HepG2 (cell line): ENCODE measurements around the gene MORN1. TPM values are rescaled to one million over a fixed set of nuclear protein-coding genes. Genes with fewer than 3 reads are reported as not detected.

Experiments used
- ATAD3A ChIP-seq: sonication (generic); formaldehyde crosslinking; IDR thresholded peaks from 2 replicates; pipeline ENCODE4 v1.4.0; 2020; ENCODE audit warnings: missing genetic modification reagents
- DPF2 ChIP-seq: sonication (generic); formaldehyde crosslinking; IDR thresholded peaks from 2 replicates; pipeline ENCODE4 v1.4.0; 2020; ENCODE audit warnings: mild to moderate bottlenecking, low read depth, missing genetic modification reagents, borderline replicate concordance
- ELF3 ChIP-seq: IDR thresholded peaks from 2 replicates; pipeline ENCODE4 v1.6.1; 2016; ENCODE audit warnings: missing genetic modification reagents, missing compliant biosample characterization
- NFATC3 ChIP-seq: sonication (generic); formaldehyde crosslinking; IDR thresholded peaks from 2 replicates; pipeline ENCODE4 v1.5.1; 2020; ENCODE audit warnings: mild to moderate bottlenecking, missing genetic modification reagents
- NR2C2 ChIP-seq: sonication (generic); formaldehyde crosslinking; IDR thresholded peaks from 2 replicates; pipeline ENCODE4 v1.4.0; 2020; ENCODE audit warnings: missing genetic modification reagents, mild to moderate bottlenecking, moderate library complexity, borderline replicate concordance
- PAWR ChIP-seq: sonication (generic); formaldehyde crosslinking; IDR thresholded peaks from 2 replicates; pipeline ENCODE4 v1.4.0; 2020; ENCODE audit warnings: missing genetic modification reagents, mild to moderate bottlenecking, borderline replicate concordance
- SNRNP70 ChIP-seq: fragments of 200-400 bp; formaldehyde crosslinking; IDR thresholded peaks from 2 replicates; pipeline ENCODE4 v1.6.1; 2017; ENCODE audit warnings: mild to moderate bottlenecking, low read depth, low read length, moderate library complexity
- SRSF1 ChIP-seq: fragments of 200-400 bp; formaldehyde crosslinking; optimal IDR thresholded peaks from 2 replicates; pipeline ENCODE3; 2017; ENCODE audit warnings: mild to moderate bottlenecking, low read depth, low read length, moderate library complexity
- STAG1 ChIP-seq: sonication (generic); formaldehyde crosslinking; IDR thresholded peaks from 2 replicates; pipeline ENCODE4 v1.4.0; 2020; ENCODE audit warnings: missing genetic modification reagents
- THYN1 ChIP-seq: sonication (generic); formaldehyde crosslinking; IDR thresholded peaks from 2 replicates; pipeline ENCODE4 v1.8.1; 2023; ENCODE audit warnings: low read depth, mild to moderate bottlenecking, moderate library complexity, missing genetic modification reagents, borderline replicate concordance
- U2AF1 ChIP-seq: fragments of 200-400 bp; formaldehyde crosslinking; optimal IDR thresholded peaks from 2 replicates; pipeline ENCODE3; 2017; ENCODE audit warnings: mild to moderate bottlenecking, low read depth, low read length
- ZBTB46 ChIP-seq: sonication (generic); formaldehyde crosslinking; IDR thresholded peaks from 2 replicates; pipeline ENCODE4 v1.4.0; 2020; ENCODE audit warnings: mild to moderate bottlenecking, missing genetic modification reagents, borderline replicate concordance
- ZFY ChIP-seq: sonication (generic); formaldehyde crosslinking; IDR thresholded peaks from 2 replicates; pipeline ENCODE4 v1.4.0; 2020; ENCODE audit warnings: missing genetic modification reagents
- ZMYM3 ChIP-seq: sonication (generic); formaldehyde crosslinking; IDR thresholded peaks from 2 replicates; pipeline ENCODE4 v1.5.1; 2020; ENCODE audit warnings: mild to moderate bottlenecking, missing genetic modification reagents
- ZNF501 ChIP-seq: sonication (generic); formaldehyde crosslinking; IDR thresholded peaks from 2 replicates; pipeline ENCODE4 v1.5.1; 2020; ENCODE audit warnings: mild to moderate bottlenecking, moderate library complexity, missing genetic modification reagents
- ZNF543 ChIP-seq: sonication (generic); formaldehyde crosslinking; IDR thresholded peaks from 2 replicates; pipeline ENCODE4 v1.4.0; 2020; ENCODE audit warnings: mild to moderate bottlenecking, missing genetic modification reagents
- ZNF720 ChIP-seq: sonication (generic); formaldehyde crosslinking; IDR thresholded peaks from 2 replicates; pipeline ENCODE4 v1.4.0; 2020; ENCODE audit warnings: missing genetic modification reagents
- ZSCAN31 ChIP-seq: sonication (generic); formaldehyde crosslinking; IDR thresholded peaks from 2 replicates; pipeline ENCODE4 v1.5.0; 2020; ENCODE audit warnings: low read depth, mild to moderate bottlenecking, missing genetic modification reagents
- polyA plus RNA-seq, 8 experiments: library from polyadenylated mRNA; depleted of rRNA in 3 of 8; stranded (reverse) in 7 of 8; unstranded in 1 of 8; fragments of >200 nt; fragmentation: Illumina TruSeq in 4 of 8; extraction: Trizol in 4 of 8; gene quantifications; 2 replicates each; pipeline versions ENCODE4 v1.2.1 to v1.2.3, GENCODE V29; 2011 to 2016; ENCODE audit warnings: low read depth in 4 of 8, missing spikeins in 1 of 8, mixed read lengths in 1 of 8; ENCODE audit not compliant: insufficient read depth in 1 of 8
- total RNA-seq, 5 experiments: library from RNA; depleted of rRNA; stranded (reverse); fragments of >200 nt; fragmentation: Illumina TruSeq; extraction: Trizol; gene quantifications; 2 replicates each; pipeline ENCODE4 v1.2.3, GENCODE V29; 2016; ENCODE audit warnings: low read depth in 1 of 5
- TF ChIP-seq, protein P1 (sequence below): sonication (generic); formaldehyde crosslinking; IDR thresholded peaks from 2 replicates; pipeline ENCODE4 v1.4.0; 2020; ENCODE audit warnings: missing genetic modification reagents, borderline replicate concordance
- TF ChIP-seq, protein P2 (sequence below): sonication (generic); formaldehyde crosslinking; IDR thresholded peaks from 2 replicates; pipeline ENCODE4 v1.4.0; 2020; ENCODE audit warnings: missing genetic modification reagents
- TF ChIP-seq, protein P3 (sequence below): sonication (generic); formaldehyde crosslinking; IDR thresholded peaks from 2 replicates; pipeline ENCODE4 v1.4.0; 2020; ENCODE audit warnings: missing genetic modification reagents

MORN1 gene
- total and polyA plus RNA-seq, 2 of the 13 experiments (the other 11 are each of a cell fraction or from before 2014, with no cell fraction given) = 3.1 to 6.5 TPM

DNA sequence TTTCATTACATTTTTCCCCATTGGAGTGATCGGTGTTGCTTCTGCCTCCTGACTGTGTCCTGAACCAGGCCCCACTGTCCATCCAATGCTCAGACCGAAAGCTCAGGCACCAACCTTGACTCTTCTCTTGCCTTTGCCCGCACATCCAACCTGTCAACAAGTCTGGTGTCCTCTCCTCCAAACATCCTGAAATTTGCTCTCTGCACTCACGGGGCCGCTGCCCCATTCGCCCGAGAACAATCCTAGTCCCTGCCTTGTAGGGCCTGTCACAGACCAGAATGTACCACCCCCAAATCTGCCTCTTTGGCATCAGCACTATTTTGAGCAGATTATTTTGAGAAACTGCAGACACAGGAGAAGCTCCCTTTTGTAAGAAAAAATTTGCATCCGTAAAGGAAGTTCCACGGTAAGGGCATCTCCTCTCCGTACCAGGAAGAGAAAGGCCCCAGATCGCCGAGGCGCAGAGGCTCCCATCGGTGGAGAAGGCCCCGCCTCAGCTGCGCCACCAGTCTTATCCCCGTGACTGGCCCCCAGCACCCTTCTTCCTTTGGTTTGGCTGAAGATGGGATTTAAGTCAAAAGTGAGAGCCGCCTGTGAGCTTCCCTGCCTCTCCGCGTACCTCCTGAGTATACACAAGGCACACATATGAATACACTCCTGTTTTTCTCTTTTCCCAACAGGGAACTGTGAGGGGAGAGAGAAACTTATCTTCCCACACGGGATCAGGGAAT, 7.1 kb downstream of the MORN1 start (continued):
- TF ChIP-seq, protein P1, sequence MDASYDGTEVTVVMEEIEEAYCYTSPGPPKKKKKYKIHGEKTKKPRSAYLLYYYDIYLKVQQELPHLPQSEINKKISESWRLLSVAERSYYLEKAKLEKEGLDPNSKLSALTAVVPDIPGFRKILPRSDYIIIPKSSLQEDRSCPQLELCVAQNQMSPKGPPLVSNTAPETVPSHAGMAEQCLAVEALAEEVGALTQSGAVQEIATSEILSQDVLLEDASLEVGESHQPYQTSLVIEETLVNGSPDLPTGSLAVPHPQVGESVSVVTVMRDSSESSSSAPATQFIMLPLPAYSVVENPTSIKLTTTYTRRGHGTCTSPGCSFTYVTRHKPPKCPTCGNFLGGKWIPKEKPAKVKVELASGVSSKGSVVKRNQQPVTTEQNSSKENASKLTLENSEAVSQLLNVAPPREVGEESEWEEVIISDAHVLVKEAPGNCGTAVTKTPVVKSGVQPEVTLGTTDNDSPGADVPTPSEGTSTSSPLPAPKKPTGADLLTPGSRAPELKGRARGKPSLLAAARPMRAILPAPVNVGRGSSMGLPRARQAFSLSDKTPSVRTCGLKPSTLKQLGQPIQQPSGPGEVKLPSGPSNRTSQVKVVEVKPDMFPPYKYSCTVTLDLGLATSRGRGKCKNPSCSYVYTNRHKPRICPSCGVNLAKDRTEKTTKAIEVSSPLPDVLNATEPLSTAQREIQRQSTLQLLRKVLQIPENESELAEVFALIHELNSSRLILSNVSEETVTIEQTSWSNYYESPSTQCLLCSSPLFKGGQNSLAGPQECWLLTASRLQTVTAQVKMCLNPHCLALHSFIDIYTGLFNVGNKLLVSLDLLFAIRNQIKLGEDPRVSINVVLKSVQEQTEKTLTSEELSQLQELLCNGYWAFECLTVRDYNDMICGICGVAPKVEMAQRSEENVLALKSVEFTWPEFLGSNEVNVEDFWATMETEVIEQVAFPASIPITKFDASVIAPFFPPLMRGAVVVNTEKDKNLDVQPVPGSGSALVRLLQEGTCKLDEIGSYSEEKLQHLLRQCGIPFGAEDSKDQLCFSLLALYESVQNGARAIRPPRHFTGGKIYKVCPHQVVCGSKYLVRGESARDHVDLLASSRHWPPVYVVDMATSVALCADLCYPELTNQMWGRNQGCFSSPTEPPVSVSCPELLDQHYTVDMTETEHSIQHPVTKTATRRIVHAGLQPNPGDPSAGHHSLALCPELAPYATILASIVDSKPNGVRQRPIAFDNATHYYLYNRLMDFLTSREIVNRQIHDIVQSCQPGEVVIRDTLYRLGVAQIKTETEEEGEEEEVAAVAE (CRISPR knock-in tag) = no peak
- TF ChIP-seq ZNF720 (CRISPR knock-in tag) (no peak), ZBTB46 (CRISPR knock-in tag) (no peak), NR2C2 (CRISPR knock-in tag) (no peak), NFATC3 (CRISPR knock-in tag) (no peak), THYN1 (no peak), SRSF1 (no peak), U2AF1 (no peak), STAG1 (peak; percentile 30), PAWR (CRISPR knock-in tag) (no peak), DPF2 (CRISPR knock-in tag) (peak; percentile 43; the same call in 1 of the 2 replicates), ZNF543 (no peak), ZFY (CRISPR knock-in tag) (peak; percentile 38; the same call in 1 of the 2 replicates), ELF3 (no peak), ZNF501 (CRISPR knock-in tag) (no peak), ATAD3A (CRISPR knock-in tag) (no peak), ZMYM3 (peak; percentile 57; the same call in 1 of the 2 replicates), ZSCAN31 (CRISPR knock-in tag) (no peak), SNRNP70 (no peak)
- TF ChIP-seq, protein P2, sequence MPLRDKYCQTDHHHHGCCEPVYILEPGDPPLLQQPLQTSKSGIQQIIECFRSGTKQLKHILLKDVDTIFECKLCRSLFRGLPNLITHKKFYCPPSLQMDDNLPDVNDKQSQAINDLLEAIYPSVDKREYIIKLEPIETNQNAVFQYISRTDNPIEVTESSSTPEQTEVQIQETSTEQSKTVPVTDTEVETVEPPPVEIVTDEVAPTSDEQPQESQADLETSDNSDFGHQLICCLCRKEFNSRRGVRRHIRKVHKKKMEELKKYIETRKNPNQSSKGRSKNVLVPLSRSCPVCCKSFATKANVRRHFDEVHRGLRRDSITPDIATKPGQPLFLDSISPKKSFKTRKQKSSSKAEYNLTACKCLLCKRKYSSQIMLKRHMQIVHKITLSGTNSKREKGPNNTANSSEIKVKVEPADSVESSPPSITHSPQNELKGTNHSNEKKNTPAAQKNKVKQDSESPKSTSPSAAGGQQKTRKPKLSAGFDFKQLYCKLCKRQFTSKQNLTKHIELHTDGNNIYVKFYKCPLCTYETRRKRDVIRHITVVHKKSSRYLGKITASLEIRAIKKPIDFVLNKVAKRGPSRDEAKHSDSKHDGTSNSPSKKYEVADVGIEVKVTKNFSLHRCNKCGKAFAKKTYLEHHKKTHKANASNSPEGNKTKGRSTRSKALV (CRISPR knock-in tag) = peak; percentile 59; the same call in 1 of the 2 replicates
- TF ChIP-seq, protein P3, sequence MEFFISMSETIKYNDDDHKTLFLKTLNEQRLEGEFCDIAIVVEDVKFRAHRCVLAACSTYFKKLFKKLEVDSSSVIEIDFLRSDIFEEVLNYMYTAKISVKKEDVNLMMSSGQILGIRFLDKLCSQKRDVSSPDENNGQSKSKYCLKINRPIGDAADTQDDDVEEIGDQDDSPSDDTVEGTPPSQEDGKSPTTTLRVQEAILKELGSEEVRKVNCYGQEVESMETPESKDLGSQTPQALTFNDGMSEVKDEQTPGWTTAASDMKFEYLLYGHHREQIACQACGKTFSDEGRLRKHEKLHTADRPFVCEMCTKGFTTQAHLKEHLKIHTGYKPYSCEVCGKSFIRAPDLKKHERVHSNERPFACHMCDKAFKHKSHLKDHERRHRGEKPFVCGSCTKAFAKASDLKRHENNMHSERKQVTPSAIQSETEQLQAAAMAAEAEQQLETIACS (CRISPR knock-in tag) = no peak
